SK-N-SH treated with all-trans-retinoic acid at 6 μM for 48 hours (cell line): ENCODE results near the gene POLR3B.

ENCODE experiments used
- ATAC-seq: fragments of 200-7000 bp; cut with Tn5 transposase; 3 replicates; pipeline ENCODE4 v1.9.1; 2020; ENCODE audit warnings: mild to moderate bottlenecking, moderate library complexity
- ARNTL ChIP-seq: fragments of 450-650 bp; formaldehyde crosslinking; IDR thresholded peaks from 2 replicates; pipeline ENCODE4 v1.5.0; 2020; ENCODE audit warnings: low read depth, mild to moderate bottlenecking, moderate library complexity, borderline replicate concordance
- CSDC2 ChIP-seq: fragments of 250-450 bp; sonication (Bioruptor Pico); IDR thresholded peaks from 2 replicates; pipeline ENCODE4 v1.5.0; 2020; ENCODE audit warnings: mild to moderate bottlenecking, moderate library complexity
- CSRNP3 ChIP-seq: fragments of 250-450 bp; sonication (Bioruptor Pico); IDR thresholded peaks from 2 replicates; pipeline ENCODE4 v1.5.1; 2021; ENCODE audit warnings: mild to moderate bottlenecking, moderate library complexity
- ESRRG ChIP-seq: fragments of 250-450 bp; sonication (Bioruptor Pico); IDR thresholded peaks from 2 replicates; pipeline ENCODE4 v1.6.1; 2021; ENCODE audit warnings: mild to moderate bottlenecking
- GLIS3 ChIP-seq: fragments of 250-450 bp; sonication (Bioruptor Pico); IDR thresholded peaks from 2 replicates; pipeline ENCODE4 v1.5.0; 2020; ENCODE audit warnings: mild to moderate bottlenecking, moderate library complexity
- ISL1 ChIP-seq: fragments of 250-450 bp; sonication (Bioruptor Pico); IDR thresholded peaks from 2 replicates; pipeline ENCODE4 v2.1.2; 2022; ENCODE audit warnings: mild to moderate bottlenecking, moderate library complexity
- OSR1 ChIP-seq: fragments of 250-450 bp; sonication (Bioruptor Pico); IDR thresholded peaks from 2 replicates; pipeline ENCODE4 v1.8.0; 2022; ENCODE audit warnings: moderate library complexity, mild to moderate bottlenecking, inconsistent platforms
- PATZ1 ChIP-seq: fragments of 250-450 bp; sonication (Bioruptor Pico); IDR thresholded peaks from 2 replicates; pipeline ENCODE4 v1.8.0; 2020; ENCODE audit warnings: mild to moderate bottlenecking, moderate library complexity, borderline replicate concordance
- POU6F1 ChIP-seq: fragments of 250-450 bp; sonication (Bioruptor Pico); IDR thresholded peaks from 2 replicates; pipeline ENCODE4 v1.8.0; 2021; ENCODE audit warnings: low read depth, mild to moderate bottlenecking, moderate library complexity, borderline replicate concordance
- PPARA ChIP-seq: fragments of 250-450 bp; sonication (Bioruptor Pico); IDR thresholded peaks from 2 replicates; pipeline ENCODE4 v1.5.0; 2020; ENCODE audit warnings: mild to moderate bottlenecking, borderline replicate concordance
- RARB ChIP-seq: fragments of 250-450 bp; sonication (Bioruptor Pico); IDR thresholded peaks from 2 replicates; pipeline ENCODE4 v1.8.0; 2021; ENCODE audit warnings: mild to moderate bottlenecking, moderate library complexity
- SNAI2 ChIP-seq: fragments of 250-450 bp; sonication (Bioruptor Pico); IDR thresholded peaks from 2 replicates; pipeline ENCODE4 v1.5.0; 2020; ENCODE audit warnings: mild to moderate bottlenecking, moderate library complexity
- TCF4 ChIP-seq: fragments of 250-450 bp; sonication (Bioruptor Pico); IDR thresholded peaks from 2 replicates; pipeline ENCODE4 v1.8.0; 2021; ENCODE audit warnings: mild to moderate bottlenecking, moderate library complexity, borderline replicate concordance
- TOX ChIP-seq: fragments of 250-450 bp; sonication (Bioruptor Pico); IDR thresholded peaks from 2 replicates; pipeline ENCODE4 v1.8.0; 2021; ENCODE audit warnings: mild to moderate bottlenecking, moderate library complexity, borderline replicate concordance
- TSHZ2 ChIP-seq: fragments of 250-450 bp; sonication (Bioruptor Pico); IDR thresholded peaks from 2 replicates; pipeline ENCODE4 v1.5.0; 2020; ENCODE audit warnings: mild to moderate bottlenecking, moderate library complexity
- ZC3H10 ChIP-seq: fragments of 250-450 bp; sonication (Bioruptor Pico); IDR thresholded peaks from 2 replicates; pipeline ENCODE4 v1.5.1; 2021; ENCODE audit warnings: mild to moderate bottlenecking, moderate library complexity
- ZFP3 ChIP-seq: fragments of 250-450 bp; sonication (Bioruptor Pico); IDR thresholded peaks from 2 replicates; pipeline ENCODE4 v1.5.0; 2020; ENCODE audit warnings: mild to moderate bottlenecking, moderate library complexity
- ZFP30 ChIP-seq: fragments of 450-650 bp; formaldehyde crosslinking; IDR thresholded peaks from 2 replicates; pipeline ENCODE4 v1.5.0; 2022; ENCODE audit warnings: mild to moderate bottlenecking, moderate library complexity
- ZNF565 ChIP-seq: fragments of 450-650 bp; formaldehyde crosslinking; conservative IDR thresholded peaks from 2 replicates; pipeline ENCODE4 v1.5.0; 2020; ENCODE audit warnings: low read depth, mild to moderate bottlenecking, moderate library complexity
- ZNF70 ChIP-seq: fragments of 450-650 bp; formaldehyde crosslinking; IDR thresholded peaks from 2 replicates; pipeline ENCODE4 v1.5.0; 2020; ENCODE audit warnings: mild to moderate bottlenecking, moderate library complexity
- ZNF8 ChIP-seq: fragments of 450-650 bp; formaldehyde crosslinking; IDR thresholded peaks from 2 replicates; pipeline ENCODE4 v1.5.0; 2020; ENCODE audit warnings: mild to moderate bottlenecking, moderate library complexity
- TF ChIP-seq, protein P1 (sequence below): fragments of 250-450 bp; sonication (Bioruptor Pico); IDR thresholded peaks from 2 replicates; pipeline ENCODE4 v1.5.1; 2020; ENCODE audit warnings: low read depth, mild to moderate bottlenecking, moderate library complexity

The POLR3B gene

GRCh38 chr12:106434526-106434925, 77.0 kb downstream of the POLR3B start:
- TF ChIP-seq ARNTL (CRISPR knock-in tag) = no peak
- TF ChIP-seq CSRNP3 (CRISPR knock-in tag) = no peak
- TF ChIP-seq PPARA = no peak
- TF ChIP-seq POU6F1 (CRISPR knock-in tag) = no peak
- no peak for TF ChIP-seq ZFP3
- TF ChIP-seq ZC3H10 (CRISPR knock-in tag) = no peak
- no peak for TF ChIP-seq RARB (CRISPR knock-in tag)
- TF ChIP-seq SNAI2 (CRISPR knock-in tag) = no peak
- no peak for TF ChIP-seq ZNF565
- TF ChIP-seq PATZ1 (CRISPR knock-in tag) = no peak
- TF ChIP-seq TOX (CRISPR knock-in tag) = no peak
- no peak for TF ChIP-seq GLIS3
- no peak for TF ChIP-seq ZFP30 (CRISPR knock-in tag)
- TF ChIP-seq, protein P1, sequence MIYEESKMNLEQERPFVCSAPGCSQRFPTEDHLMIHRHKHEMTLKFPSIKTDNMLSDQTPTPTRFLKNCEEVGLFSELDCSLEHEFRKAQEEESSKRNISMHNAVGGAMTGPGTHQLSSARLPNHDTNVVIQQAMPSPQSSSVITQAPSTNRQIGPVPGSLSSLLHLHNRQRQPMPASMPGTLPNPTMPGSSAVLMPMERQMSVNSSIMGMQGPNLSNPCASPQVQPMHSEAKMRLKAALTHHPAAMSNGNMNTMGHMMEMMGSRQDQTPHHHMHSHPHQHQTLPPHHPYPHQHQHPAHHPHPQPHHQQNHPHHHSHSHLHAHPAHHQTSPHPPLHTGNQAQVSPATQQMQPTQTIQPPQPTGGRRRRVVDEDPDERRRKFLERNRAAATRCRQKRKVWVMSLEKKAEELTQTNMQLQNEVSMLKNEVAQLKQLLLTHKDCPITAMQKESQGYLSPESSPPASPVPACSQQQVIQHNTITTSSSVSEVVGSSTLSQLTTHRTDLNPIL = no peak
- no peak for TF ChIP-seq CSDC2
- TF ChIP-seq TSHZ2 (CRISPR knock-in tag) = no peak
- no peak for TF ChIP-seq ISL1 (CRISPR knock-in tag)
- no peak for ATAC-seq

DNA sequence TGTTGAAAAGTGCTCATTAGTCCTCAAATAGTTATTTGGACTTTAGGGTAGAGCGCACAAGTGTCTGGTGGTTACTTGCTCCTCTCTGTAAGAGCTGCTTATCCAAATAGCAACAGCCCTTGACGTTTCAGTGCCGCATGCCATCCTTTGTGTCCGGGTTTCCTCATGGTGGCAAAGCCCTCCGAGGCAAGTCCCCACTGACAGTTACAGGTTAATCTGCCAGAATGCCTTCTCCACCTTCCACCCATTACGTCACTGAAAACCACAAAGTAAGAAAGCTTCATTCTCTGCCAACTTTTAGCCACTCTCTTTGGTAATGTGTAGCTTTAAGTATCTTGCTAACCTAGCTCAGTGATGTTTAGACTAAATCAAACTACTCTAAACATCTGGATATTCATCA, 78.6 kb downstream of the POLR3B start:
- no peak for ATAC-seq
- TF ChIP-seq TSHZ2 (CRISPR knock-in tag) = no peak
- TF ChIP-seq PPARA = no peak
- TF ChIP-seq ZFP30 (CRISPR knock-in tag) = no peak
- no peak for TF ChIP-seq ZNF70 (CRISPR knock-in tag)
- TF ChIP-seq CSDC2 = no peak
- no peak for TF ChIP-seq ISL1 (CRISPR knock-in tag)
- TF ChIP-seq ZC3H10 (CRISPR knock-in tag) = no peak
- TF ChIP-seq TCF4 (CRISPR knock-in tag) = no peak
- no peak for TF ChIP-seq ZNF8 (CRISPR knock-in tag)
- no peak for TF ChIP-seq CSRNP3 (CRISPR knock-in tag)
- TF ChIP-seq ESRRG = no peak
- TF ChIP-seq POU6F1 (CRISPR knock-in tag) = no peak
- TF ChIP-seq RARB (CRISPR knock-in tag) = no peak
- no peak for TF ChIP-seq OSR1
- no peak for TF ChIP-seq PATZ1 (CRISPR knock-in tag)
- TF ChIP-seq TOX (CRISPR knock-in tag) = no peak
